Cardiac ventricle fibroblast (primary cell): Measurements from ENCODE around the gene ZNF697. TPM values are rescaled to one million over a fixed set of nuclear protein-coding genes. Genes with fewer than 3 reads are reported as not detected.

ENCODE experiments used
- total RNA-seq: library from RNA; depleted of rRNA; stranded (reverse); fragments of >200 nt; gene quantifications from 2 replicates; pipeline ENCODE4 v1.2.3, GENCODE V29; 2015

ZNF697 gene
- total RNA-seq: 6.4 and 8.0 TPM in 2 replicates

GRCh38 chr1:119647734-119648619 is at the start of gene ZNF697:
Gene ZNF697 (minus strand): TSS chr1:119648266. CDS start chr1:119626100, 22,166 bp downstream.

Other genes starting within 250 kb of the ZNF697 start
- not detected in 2 replicates for gene HSD3B2, start 233.1 kb downstream of the ZNF697 start, total RNA-seq
- gene HSD3B1, start 141.1 kb downstream of the ZNF697 start, total RNA-seq: not detected in 2 replicates
- gene PHGDH, start 63.7 kb upstream of the ZNF697 start, total RNA-seq: 57.3 and 72.9 TPM in 2 replicates
- gene HMGCS2, start 120.6 kb upstream of the ZNF697 start, total RNA-seq: not detected in 2 replicates
- not detected in 2 replicates for gene REG4, start 163.2 kb upstream of the ZNF697 start, total RNA-seq
- not detected in 2 replicates for gene ADAM30, start 248.2 kb upstream of the ZNF697 start, total RNA-seq